PC-3 (cell line): ENCODE results near the gene CD6. TPM values are rescaled to one million over a fixed set of nuclear protein-coding genes. Genes with fewer than 3 reads are reported as not detected.

Experiments
- ATAC-seq: fragments of 200-7000 bp; cut with Tn5 transposase; 2 replicates; pipeline ENCODE4 v1.9.1; 2020; ENCODE audit warnings: mild to moderate bottlenecking, moderate library complexity
- BruUV-seq: library from RNA; stranded (reverse); fragments of 400-500 nt; replicated peaks from 2 replicates; lab custom pipeline; 2021; lab: Mats Ljungman, UMichigan
- CTCF ChIA-PET: fragments of 300-600 bp; sonication (Branson Sonifier 250); formaldehyde crosslinking; loops from one replicate; lab custom pipeline; 2022; ENCODE audit warnings: antibody characterized with exemption; lab: Charles Lee
- POLR2A ChIA-PET: fragments of 300-600 bp; sonication (Branson Sonifier 250); formaldehyde crosslinking; loops from one replicate; lab custom pipeline; 2022; ENCODE audit warnings: antibody characterized with exemption; ENCODE audit not compliant: unreplicated experiment; lab: Charles Lee
- DNase-seq: peaks from one replicate; pipeline ENCODE4 v3.0.0-alpha.2; 2015
- H2AFZ ChIP-seq: fragments of 300-600 bp; sonication (generic); 2 replicates; pipeline ENCODE4 v1.6.0; 2016; ENCODE audit warnings: antibody characterized with exemption, low read length
- H3F3A ChIP-seq: fragments of 300-600 bp; sonication (generic); one replicate; pipeline ENCODE4 v1.6.0; 2017; ENCODE audit warnings: antibody characterized with exemption, low read length, control low read depth, mild to moderate bottlenecking; ENCODE audit not compliant: unreplicated experiment
- H3K27ac ChIP-seq: fragments of 300-600 bp; sonication (generic); 2 replicates; pipeline ENCODE4 v1.5.1; 2016; ENCODE audit warnings: mild to moderate bottlenecking, low read length
- H3K27me3 ChIP-seq: fragments of 300-600 bp; sonication (generic); 2 replicates; pipeline ENCODE4 v1.6.1; 2016; ENCODE audit warnings: low read length, mixed read lengths
- H3K36me3 ChIP-seq: fragments of 300-600 bp; sonication (generic); 2 replicates; pipeline ENCODE4 v1.6.1; 2016; ENCODE audit warnings: low read depth, mixed run types, low read length, mixed read lengths
- H3K4me1 ChIP-seq: fragments of 300-600 bp; sonication (generic); 2 replicates; pipeline ENCODE4 v1.5.1; 2016; ENCODE audit warnings: low read length; ENCODE audit not compliant: insufficient read depth
- H3K4me2 ChIP-seq: fragments of 300-600 bp; sonication (generic); 2 replicates; pipeline ENCODE4 v1.6.0; 2016; ENCODE audit warnings: low read length
- H3K4me3 ChIP-seq: fragments of 300-600 bp; sonication (generic); 2 replicates; pipeline ENCODE4 v1.5.1; 2016; ENCODE audit warnings: mild to moderate bottlenecking, low read length, mixed read lengths
- H3K79me2 ChIP-seq: fragments of 300-600 bp; sonication (generic); 2 replicates; pipeline ENCODE4 v1.6.1; 2017; ENCODE audit warnings: low read length, mixed read lengths
- H3K9ac ChIP-seq: fragments of 300-600 bp; sonication (generic); 2 replicates; pipeline ENCODE4 v1.6.0; 2016; ENCODE audit warnings: mild to moderate bottlenecking, low read length
- H3K9me2 ChIP-seq: fragments of 300-600 bp; sonication (generic); replicated peaks from 2 replicates; pipeline ENCODE4 v1.6.1; 2016; ENCODE audit warnings: mixed run types, low read length, mixed read lengths
- H3K9me3 ChIP-seq: fragments of 300-600 bp; sonication (generic); 2 replicates; pipeline ENCODE4 v1.6.1; 2016; ENCODE audit warnings: low read length, mixed read lengths
- H4K20me1 ChIP-seq: fragments of 300-600 bp; sonication (generic); 2 replicates; pipeline ENCODE4 v1.6.1; 2016; ENCODE audit warnings: low read length, mixed read lengths
- EZH2 ChIP-seq: fragments of 300-600 bp; sonication (generic); IDR thresholded peaks from one replicate; pipeline ENCODE4 v1.6.1; 2017; ENCODE audit warnings: antibody characterized with exemption, mild to moderate bottlenecking, low read length; ENCODE audit not compliant: unreplicated experiment
- EZH2phosphoT487 ChIP-seq: fragments of 300-600 bp; sonication (generic); IDR thresholded peaks from 2 replicates; pipeline ENCODE4 v1.6.1; 2018; ENCODE audit warnings: mild to moderate bottlenecking, antibody characterized with exemption, low read length, borderline replicate concordance
- intact Hi-C: fragments of 100-400 bp; cut with micrococcal nuclease; formaldehyde crosslinking; loops from 2 replicates; pipeline ENCODE4 v1.9.0; 2023
- total RNA-seq: library from RNA; depleted of rRNA; stranded (reverse); fragments of >200 nt; gene quantifications from 2 replicates; pipeline ENCODE4 v1.2.3, GENCODE V29; 2014
- TF ChIP-seq, protein P1 (sequence below): fragments of 300-600 bp; sonication (generic); conservative IDR thresholded peaks from 2 replicates; pipeline ENCODE4 v1.5.1; 2017; ENCODE audit warnings: antibody characterized with exemption, low read depth, mild to moderate bottlenecking, low read length

The CD6 gene
- total RNA-seq, 1 experiment from 2014 or later: not detected

DNA sequence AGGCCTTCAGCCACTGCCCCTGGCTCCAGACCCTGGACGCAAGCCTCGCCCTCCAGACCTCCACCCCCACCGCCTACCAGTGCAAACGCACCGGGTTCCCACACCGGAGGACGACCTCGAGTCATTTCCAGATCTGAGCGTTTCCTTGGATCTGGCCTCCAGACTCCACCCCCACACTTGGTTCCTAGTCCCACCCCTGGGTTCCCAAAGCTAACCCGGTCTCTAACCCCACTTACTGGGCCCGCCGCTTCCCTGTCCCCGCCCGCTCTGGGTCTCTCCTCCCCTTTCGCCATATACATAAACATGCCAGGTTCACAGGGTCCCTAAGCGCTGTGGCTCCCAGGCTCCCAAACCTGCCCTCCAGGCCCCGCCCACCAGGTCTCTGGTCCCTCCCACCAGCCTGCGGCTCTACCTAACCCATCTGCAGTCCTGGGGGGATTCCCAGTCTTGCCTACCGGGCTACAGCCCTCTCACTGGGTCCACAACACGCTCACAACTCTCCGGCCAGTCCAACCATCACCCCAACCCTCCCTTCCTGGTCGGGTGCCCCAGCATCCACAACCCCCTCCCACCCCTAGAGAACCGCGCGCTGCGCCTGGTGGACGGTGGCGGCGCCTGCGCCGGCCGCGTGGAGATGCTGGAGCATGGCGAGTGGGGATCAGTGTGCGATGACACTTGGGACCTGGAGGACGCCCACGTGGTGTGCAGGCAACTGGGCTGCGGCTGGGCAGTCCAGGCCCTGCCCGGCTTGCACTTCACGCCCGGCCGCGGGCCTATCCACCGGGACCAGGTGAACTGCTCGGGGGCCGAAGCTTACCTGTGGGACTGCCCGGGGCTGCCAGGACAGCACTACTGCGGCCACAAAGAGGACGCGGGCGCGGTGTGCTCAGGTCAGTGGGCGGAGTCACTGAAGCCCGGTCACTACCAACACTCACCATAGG lies 36.7 kb downstream of the CD6 start:
- TF ChIP-seq EZH2 (no peak), EZH2phosphoT487 (no peak)
- TF ChIP-seq, protein P1, sequence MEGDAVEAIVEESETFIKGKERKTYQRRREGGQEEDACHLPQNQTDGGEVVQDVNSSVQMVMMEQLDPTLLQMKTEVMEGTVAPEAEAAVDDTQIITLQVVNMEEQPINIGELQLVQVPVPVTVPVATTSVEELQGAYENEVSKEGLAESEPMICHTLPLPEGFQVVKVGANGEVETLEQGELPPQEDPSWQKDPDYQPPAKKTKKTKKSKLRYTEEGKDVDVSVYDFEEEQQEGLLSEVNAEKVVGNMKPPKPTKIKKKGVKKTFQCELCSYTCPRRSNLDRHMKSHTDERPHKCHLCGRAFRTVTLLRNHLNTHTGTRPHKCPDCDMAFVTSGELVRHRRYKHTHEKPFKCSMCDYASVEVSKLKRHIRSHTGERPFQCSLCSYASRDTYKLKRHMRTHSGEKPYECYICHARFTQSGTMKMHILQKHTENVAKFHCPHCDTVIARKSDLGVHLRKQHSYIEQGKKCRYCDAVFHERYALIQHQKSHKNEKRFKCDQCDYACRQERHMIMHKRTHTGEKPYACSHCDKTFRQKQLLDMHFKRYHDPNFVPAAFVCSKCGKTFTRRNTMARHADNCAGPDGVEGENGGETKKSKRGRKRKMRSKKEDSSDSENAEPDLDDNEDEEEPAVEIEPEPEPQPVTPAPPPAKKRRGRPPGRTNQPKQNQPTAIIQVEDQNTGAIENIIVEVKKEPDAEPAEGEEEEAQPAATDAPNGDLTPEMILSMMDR: no peak
- no TSS peak for BruUV-seq
- Histone ChIP-seq H3K4me1 (no peaks in the 10 kb centered on the region; the same call in 1 of the 2 replicates), H3K36me3 (no peaks in the 10 kb centered on the region), H3K4me2 (peak overlapping the region; percentile 64), H3F3A (no peaks in the 10 kb centered on the region), H3K9ac (no peak overlapping the region), H3K9me2 (no peaks in the 10 kb centered on the region), H3K9me3 (no peaks in the 10 kb centered on the region), H4K20me1 (no peaks in the 10 kb centered on the region), H3K79me2 (no peaks in the 10 kb centered on the region), H3K4me3 (peak overlapping the region; percentile 45; the same call in 1 of the 2 replicates), H3K27me3 (peaks cover 36% of the 10 kb centered on the region), H3K27ac (no peak overlapping the region), H2AFZ (peak overlapping the region; percentile 59; the same call in 1 of the 2 replicates)
- no peak for DNase-seq
- ChIA-PET CTCF (no interaction called here), POLR2A (no interaction called here)
- ATAC-seq: peak; percentile 33
- intact Hi-C loops: no loop called here

DNA sequence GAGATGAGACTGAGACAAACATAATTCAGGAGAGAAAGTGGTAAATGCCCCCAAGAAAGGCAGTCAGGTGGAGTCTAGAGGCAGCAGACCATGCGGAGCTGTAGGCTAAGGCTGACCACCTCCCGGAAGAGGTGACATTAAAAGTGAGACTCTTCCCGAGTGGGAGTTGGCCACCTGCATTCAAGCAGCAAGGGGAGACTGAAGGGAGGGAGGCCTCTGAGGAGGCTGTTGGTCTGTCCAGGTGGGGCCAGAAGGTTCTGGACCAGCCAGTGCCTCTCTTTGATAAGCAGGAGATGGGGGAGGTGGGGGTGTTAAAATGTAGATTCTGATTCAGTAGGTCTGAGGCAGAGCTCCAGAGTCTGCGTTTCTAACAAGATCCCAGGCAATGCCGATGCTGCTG lies 37.5 kb downstream of the CD6 start:
- no peak overlapping the region for H3K27ac ChIP-seq
- TF ChIP-seq EZH2phosphoT487 (no peak), EZH2 (no peak)
- TF ChIP-seq, protein P1: no peak
- ChIA-PET POLR2A (no interaction called here), CTCF (no interaction called here)
- no peaks in the 10 kb centered on the region for H3K9me3 ChIP-seq
- H3K27me3 ChIP-seq: peaks cover 43% of the 10 kb centered on the region
- intact Hi-C loops: no loop called here
- no TSS peak for BruUV-seq
- no peaks in the 10 kb centered on the region for H3K79me2 ChIP-seq
- no peaks in the 10 kb centered on the region for H4K20me1 ChIP-seq
- DNase-seq: no peak
- H3K4me3 ChIP-seq: no peak overlapping the region
- no peak for ATAC-seq
- H3F3A ChIP-seq: no peaks in the 10 kb centered on the region
- H3K9me2 ChIP-seq: no peaks in the 10 kb centered on the region
- no peak overlapping the region for H3K4me2 ChIP-seq
- H3K9ac ChIP-seq: no peak overlapping the region
- no peak overlapping the region for H2AFZ ChIP-seq
- H3K36me3 ChIP-seq: no peaks in the 10 kb centered on the region
- H3K4me1 ChIP-seq: no peaks in the 10 kb centered on the region; the same call in 1 of the 2 replicates
